DMS53 treated with DMSO at 0.1 percent for 48 hours (cell line): ENCODE data around the gene FIBCD1.
"Not testable (repeated sequence)": the region's sequence is repeated elsewhere in the genome, so short reads cannot be mapped to it uniquely, and the experiment has no call there.

Experiments
- DNase-seq: peaks from one replicate; lab custom pipeline; 2025; ENCODE audit not compliant: unreplicated experiment; lab: John Stamatoyannopoulos, UW

The FIBCD1 gene

DNA sequence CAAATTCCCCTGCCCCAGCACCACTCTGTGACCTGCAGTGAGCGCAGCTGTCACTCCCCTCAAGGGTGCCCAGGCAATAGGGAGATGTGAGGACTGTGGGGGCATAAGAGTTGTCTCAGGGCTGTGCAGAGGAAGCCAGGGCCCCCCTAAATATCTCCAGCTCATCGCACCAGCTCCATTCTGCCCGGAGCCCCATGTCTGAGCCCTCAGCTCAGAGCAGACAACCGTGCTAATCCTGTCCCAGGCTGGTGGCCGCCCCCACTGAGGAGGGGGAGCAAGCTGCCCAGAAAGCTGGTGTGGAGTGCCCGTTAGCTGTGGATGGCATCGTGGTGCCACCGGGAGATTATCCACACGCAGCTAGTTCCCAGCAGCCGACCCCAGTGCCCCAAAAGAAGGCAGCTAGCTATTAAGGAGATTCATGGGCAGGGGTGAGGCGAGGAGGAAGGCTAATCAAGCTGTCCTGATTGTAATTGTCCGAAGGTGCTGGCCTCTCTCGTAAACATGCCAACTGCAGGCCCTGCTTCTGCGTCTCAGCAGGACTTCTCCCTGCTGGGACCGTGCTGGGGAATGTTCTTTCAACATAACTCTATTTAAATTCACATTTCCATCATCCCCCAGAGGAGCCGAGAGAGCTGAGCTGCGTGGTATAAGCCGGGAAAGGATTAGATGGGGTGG, 17.0 kb upstream of the FIBCD1 start:
- no peak for DNase-seq

DNA sequence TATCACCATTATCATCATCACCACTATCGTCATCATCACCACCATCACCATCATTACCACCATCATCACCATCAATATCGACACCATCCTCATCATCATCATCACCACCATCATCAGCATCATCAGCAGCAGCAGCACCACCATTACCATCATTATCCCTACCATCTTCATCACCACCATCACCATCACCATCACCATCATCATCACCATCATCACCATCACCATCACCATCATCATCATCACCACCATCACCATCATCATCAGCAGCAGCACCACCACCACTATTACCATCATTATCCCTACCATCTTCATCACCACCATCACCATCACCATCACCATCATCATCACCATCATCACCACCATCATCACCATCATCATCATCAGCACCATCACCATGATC, 15.9 kb upstream of the FIBCD1 start:
- not testable (repeated sequence) for DNase-seq

DNA sequence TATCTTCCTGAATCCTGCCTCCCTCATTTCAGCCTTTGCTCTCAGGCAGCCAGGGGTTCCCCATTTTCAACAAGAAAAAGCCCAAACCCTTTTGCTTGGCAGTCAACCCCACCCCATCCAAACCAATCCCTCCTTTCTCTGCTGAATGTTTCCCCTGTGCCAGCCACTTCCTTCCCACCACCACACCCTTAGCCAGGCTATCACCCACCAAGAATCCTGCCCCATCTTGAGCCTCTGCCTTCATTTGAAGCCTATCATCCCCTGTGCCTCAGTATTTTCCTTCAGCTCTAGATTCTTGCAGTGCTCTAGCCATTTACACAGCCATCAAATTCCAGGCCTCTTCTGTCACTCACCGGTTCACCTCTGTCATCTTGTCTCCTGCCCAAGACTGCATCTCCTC, 15.3 kb upstream of the FIBCD1 start:
- DNase-seq: no peak

DNA sequence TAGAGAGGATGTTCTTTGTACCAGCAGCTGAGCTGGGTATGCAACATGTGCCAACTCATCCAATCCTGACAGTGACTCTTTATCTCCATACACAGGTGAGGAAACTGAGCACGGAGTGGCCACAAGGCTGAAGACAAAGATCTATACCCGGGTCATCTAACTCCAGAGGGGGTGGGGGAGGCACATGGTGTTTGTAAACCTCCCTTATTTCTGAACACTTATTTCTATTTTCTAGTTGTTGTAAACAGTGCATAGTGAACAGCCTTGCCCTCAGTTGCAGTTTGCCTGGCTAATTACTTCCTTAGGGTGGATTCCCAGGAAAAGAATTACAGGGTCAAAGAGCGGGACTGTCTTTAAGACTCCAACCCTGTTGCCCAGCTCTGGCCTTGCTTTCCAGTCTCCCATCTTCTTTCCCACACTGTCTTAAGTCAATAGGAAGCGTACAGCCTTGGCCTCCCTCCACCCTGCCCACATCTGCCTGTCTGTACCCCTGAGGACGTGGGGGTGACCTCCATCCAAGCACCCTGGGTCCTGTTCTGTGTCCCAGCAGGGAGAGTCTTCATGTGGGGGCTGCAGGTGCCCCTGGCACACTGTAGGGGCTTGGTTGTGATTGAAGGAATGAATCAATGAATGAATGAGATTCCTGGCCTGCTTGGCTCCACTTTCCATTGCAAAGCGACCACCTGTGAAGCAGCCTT, 13.2 kb upstream of the FIBCD1 start:
- DNase-seq: no peak

DNA sequence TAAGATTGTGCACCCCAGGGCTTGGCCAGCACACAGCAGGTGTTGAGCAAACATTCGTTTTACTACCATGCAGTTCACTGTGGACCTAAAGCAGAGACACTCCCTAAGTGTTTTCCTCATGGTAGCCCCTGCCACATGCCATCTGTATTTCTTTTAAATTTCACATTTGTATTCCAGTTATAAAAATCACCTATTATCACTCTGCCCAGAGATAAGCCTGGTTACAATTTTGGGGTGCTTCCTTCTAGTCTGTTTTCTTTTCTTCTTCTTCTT, 10.9 kb upstream of the FIBCD1 start:
- no peak for DNase-seq

DNA sequence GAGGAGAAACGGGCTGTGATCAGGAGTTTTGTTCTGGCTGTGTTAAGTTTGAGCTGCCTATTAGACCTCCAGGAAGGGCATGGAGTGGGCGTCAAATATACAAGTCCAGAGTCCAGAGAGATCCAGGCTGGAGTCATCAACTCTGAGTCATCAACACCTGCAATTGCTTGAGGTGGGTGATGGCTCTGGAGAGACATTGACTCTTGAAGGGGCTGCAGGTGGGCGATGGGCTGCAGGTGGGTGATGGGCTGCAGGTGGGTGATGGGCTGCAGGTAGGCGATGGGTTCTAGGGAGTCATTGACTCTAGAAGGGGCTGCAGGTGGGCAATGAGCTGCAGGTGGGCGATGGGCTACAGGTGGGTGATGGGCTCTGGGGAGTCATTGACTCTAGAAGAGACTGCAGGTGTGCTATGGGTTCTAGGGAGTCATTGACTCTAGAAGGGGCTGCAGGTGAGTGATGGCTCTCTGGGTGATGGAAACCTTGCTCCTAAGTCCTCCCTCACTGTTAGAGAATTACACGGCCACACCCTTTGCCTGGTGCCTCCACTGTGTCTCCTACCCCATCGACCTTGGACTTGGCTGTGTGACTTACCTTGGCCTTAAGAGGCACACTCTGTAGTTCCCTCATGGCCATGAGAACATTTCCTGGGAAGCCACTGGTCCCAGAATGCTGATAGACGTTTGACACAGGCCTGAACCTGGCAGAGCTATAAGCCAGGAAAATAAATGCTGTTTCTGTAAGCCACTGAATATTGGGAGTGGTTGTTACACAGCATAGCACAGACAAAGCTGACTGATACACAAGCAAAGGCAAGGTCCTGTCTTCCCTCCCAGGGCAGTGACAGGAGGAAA, 10.4 kb upstream of the FIBCD1 start:
- no peak for DNase-seq

DNA sequence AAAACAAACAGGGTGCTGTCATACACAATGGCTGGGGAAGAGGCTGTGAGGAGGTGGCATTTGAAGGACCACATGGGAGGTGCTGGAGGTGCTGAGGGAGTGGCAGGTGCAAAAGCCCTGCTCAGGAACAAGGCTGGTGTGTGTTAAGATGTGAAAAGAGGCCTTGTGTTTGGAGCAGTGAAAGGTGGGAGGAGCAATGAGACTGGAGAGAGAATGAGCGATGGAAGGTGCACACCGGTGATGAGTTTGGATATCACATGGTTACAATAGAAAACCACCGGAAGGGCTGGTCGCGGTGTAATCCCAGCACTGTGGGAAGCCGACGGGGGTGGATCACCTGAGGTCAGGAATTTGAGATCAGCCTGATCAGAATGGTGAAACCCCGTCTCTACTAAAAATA, 9.2 kb upstream of the FIBCD1 start:
- no peak for DNase-seq

DNA sequence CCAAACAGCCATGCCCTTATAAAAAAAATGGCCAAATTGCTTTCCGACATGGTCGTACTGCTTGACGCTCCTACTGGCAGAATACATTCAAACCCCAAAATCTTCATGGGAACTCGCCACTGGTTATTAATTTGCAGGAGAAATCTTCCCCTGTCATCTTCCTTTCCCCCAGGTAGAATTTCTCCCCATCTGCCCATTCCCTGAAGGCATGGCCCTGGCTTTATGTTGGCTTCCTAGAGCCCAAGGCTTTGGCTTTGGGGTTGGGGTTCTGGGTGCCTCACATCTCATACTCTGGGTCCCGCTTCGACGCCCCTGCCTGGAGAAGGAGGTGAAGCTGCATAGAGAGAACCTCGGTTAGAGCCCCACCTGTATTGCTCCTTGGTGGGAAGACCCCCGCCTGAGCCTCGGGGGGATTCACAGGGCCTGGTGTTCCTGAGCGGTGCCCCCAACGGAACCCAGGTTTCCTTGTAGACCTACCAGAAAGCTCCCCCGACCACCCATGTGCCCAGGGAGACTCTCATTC, 8.6 kb upstream of the FIBCD1 start:
- DNase-seq: no peak

DNA sequence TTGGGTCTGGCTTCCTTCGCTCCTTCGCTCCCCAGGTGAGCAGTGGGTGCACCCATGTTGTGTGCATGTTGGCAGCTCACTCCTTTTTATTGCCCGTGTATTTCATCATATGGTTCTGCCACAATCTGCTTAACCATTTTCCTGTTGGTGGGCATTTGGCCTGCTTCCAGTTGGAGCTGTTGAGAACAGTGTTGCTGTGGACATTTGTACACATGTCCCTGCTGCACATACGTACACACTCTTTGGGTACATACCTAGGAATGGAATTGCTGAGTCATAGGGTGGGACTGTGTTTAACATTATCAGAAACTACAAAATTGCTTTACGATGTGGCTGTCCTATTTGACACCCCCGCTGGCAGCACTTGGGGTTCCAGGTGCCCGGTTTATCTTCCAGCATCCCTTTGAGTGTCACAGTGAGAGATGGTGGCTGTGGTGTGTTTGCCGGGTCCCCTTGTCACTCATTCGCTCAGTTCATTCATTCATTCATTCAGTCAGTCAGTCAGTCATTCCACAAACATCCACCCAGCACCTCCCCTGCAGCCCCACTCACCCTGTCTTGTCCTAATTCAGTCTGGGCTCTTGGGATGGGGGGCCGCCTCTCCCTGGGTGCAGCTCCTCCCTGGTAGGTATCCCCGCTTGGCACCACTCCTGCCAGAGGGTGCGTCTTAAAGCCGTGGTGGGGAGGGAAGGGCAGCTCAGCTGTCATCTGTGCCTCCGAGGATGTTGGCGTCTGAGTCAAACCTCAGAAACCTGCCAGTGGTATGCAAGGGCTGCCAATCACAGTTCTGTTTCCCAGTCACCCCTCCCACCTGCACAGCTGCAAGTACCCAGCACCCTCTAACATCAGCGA, 7.9 kb upstream of the FIBCD1 start:
- DNase-seq: no peak

DNA sequence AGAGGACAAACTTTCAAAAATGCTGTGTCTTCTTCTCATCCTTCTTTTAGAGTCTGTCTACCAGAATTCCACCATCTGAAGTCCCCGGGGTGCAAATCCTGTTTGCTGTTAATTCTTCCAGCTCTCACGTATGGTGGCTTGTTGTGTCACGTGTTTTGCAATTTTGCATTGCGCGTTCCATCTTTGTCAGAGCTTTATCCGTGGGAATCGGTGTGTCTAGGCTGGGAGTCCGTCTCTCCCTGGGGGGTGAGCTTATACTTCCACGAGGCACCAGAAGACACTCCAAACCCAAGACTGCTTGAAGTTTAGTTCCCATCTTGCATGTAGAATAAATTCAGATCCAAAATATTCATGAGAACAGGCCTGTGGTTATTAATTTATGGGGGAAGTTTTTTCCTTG, 6.1 kb upstream of the FIBCD1 start:
- no peak for DNase-seq

DNA sequence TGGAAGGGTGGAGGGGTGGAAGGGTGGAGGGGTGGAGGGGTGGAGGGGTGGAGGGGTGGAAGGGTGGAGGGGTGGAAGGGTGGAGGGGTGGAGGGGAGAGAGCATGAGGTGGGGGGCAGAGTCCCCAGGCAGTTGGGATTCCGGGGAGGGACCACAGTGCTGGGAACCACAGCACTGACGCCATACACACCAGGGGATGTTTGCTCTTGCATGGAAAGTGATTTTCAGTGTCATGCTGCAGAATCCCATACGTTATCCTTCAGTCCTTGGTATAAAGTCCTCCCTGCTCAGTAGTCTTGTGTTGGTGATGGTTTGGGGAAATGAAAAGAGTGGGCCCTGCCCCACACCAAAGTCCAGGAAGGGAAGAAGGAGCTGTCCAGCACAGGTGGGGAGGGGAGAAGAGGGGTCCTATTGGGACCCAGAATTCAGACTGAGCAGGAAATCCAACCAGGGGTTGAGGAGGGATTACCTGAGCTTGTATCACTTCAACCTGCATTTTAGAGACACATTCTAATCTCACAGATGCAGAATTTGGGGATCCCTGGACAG, 5.5 kb upstream of the FIBCD1 start:
- DNase-seq: no peak

DNA sequence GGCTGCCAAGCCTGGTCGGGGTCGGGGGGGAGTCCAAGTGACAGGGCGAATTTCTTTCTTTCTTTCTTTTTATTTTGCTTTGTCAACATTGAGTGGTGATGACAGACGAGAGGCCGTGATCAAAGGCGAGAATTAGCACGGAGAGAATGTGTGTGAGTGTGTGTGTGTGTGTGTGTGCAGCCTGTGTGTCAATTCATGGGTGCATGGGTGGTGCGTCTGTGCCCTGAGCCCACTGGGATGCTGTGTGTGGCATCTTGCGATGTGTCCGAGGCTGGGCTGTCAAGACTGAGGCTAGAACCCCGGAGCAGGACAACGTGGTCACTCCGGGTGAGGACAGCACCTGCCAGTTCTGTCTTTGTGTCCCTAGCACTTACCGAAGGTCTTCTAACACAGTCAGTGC, 4.7 kb upstream of the FIBCD1 start:
- DNase-seq: no peak

DNA sequence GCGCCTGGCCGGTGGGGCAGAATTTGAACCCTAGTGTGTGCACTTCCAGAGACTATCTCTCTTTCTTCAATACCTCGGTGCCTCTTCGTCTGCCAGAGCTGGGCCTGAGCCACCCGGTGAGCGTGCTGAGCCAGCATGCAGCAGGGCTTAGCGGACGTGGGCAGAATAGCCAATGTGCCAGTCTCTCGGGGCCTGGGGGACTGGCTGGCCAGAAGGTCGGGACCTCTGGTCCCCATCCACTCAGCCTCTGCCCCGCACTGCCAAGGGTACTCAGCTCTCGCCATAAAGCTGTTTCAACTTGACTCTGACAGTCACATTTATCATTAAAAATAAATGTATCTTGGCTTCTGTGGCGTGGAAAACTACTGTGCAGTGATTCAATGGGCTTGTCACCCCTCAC, 4.2 kb upstream of the FIBCD1 start:
- no peak for DNase-seq

DNA sequence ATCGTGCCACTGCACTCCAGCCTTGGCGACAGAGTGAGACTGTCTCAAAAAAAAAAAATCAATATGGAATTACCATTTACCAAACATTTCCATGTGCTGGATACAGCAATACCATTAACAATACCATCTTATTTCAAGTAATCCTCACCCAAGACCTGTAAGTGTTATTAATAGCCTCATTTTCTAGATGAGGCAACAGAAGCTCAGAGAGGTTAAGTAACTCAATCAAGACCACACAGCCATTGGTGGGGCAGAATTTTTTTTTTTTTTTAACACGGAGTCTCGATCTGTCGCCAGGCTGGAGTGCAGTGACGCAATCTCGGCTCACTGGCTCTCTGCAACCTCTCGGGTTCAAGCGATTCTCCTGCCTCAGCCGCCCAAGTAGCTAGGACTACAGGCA, 3.6 kb upstream of the FIBCD1 start:
- DNase-seq: no peak

DNA sequence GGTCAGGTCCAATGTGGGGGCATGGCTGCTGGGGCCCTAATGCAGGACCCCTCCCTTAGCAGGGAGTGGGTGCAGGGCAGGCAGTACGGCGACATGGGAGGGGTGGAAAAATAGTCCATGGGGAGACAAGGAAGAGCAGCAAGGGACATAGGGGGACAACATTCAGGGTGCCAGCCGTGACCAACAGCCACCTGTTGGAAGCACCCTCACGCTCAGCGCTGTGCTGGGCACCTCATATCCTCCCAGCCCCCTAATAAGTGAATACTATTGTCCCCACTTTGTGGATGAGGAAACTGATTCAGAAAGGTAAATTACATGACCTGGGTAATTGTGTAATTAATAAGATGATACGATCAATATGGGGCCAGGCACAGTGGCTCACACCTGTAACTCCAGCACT, 3.0 kb upstream of the FIBCD1 start:
- DNase-seq: no peak

DNA sequence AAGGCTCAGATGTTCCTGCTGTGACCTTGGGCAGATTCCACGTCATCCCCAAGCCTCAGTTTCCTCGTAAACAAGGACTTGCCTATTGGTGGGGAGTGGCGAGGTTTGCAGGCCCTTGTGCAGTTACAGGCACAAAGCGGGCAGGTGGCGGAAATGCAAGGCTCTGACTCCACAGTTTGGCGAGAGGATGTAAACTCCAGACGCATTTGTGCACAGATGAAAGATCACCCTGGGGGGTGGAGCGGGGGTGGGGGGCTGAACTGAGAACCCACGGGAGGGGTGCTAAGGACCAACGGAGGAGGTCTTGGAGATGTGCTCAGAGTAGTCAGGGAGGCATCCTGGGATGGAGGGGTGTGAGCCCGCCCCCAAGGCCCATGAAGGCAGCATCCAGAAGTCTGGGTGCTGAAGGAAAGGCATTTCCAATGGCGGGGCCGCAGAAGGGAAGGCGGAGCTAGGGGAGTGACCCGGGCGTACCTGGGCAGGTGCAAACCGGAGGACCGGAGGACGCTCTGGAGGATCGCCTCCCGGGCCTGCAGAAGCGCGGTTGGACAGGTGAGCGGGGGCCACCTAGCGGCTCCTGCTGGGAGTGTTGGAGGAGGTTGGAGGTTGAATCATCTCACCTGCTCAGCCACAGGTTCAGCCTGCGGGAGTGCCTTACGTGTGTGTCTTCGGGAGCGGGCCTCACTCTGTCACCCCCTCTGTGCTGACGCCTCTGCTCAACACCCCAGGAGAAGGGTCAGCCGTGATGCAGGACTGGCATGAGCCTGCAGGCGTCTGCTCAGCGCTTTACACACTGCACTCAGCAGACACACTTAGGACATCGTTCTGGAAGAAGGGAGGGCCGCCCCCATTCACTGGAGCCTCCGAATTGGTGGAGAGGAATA, 1.9 kb upstream of the FIBCD1 start:
- peak; percentile 87 for DNase-seq

DNA sequence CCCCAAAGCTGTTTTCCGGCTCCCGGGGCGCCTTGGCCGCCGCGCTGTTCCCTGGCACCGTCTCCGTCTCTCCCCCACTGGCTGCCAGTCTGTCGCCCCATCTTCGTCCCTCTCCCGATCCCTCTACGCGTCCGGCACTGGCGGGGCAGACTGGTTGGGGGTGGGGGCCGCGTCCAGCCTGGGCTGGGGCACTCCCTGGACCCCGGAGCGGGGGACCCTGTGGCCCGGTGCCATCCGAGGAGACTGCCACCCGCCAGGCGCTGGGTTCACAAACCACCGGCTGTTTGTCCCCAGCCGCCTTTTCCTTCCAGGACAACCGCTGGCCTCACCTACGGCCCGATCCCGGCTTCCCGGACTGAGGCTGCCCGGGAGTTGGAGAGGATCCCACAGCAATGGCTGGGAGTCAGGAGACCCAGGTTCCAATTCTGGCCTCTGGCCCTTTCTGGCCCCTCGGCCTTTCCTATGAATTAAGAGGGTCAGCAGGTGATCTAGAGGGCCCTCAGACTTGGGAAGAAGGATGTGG, 1.0 kb upstream of the FIBCD1 start:
- DNase-seq: no peak

DNA sequence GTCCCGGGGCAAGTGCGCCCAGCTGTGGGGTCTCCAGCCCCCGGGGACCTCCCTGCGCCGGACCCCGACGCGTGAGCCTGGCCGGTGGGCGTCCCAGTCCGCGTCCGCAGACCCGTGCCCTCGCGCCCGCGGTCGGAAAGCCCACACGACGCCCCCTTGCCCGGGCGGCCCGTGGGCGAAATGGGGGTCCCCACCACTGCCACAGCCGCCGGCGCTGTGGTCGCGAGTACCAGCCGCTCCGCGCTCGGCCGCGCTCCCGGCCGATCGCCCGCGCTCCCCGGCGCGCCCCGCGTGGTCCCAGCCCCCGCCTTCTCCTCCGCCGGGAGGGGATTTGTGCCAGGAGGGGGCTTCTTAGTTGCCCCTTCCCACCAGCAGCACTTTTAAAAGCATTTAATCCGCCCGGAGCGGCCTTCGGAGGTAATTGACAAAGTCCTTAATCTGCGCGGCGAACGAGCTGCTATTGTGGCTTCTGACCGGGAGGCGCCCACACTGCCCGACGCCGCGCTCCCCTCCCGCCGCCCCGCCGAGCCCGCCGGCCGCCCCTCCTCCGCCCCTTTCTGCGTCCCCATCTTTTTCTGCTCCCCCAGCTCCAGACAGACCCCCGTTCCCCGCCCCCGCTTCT, 469 bp upstream of the FIBCD1 start:
- DNase-seq: no peak

DNA sequence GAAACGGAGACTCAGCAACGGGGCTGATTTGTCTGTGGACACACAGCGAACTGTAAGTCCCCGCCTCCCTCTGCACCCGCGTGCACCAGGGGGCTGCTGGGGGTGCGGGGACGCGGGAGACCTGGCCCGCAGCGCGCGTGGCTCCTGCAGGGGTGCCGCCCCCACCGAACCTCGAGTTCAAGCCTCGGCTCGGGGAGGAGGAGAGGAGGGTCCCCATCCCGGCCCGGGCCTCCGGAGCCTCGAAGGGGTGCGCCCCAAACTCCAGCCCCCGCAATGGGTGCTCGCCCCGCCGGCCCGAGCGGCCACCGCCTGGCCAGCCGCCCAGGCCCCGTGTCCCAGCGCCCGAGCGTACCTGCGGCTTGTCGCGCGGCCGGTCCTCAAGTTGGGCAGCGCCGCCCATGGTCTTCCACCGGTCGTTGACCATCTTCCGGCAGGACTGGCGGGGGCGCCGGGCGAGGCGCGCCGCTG, 829 bp downstream of the FIBCD1 start:
- DNase-seq: no peak
